Cardiac fibroblast (primary cell): ENCODE data around the gene XAF1.

Source experiments
- DNase-seq, 2 donors: peaks; one replicate each; pipeline versions ENCODE4 v3.0.0 to v3.0.0-alpha.2; 2010; ENCODE audit warnings: low read depth in 2 of 2
- H3K4me3 ChIP-seq, 2 donors: replicated peaks in 1 of 2; 1 replicate in 1 of 2; 2 replicates in 1 of 2; pipeline ENCODE4 v1.5.1; 2011; ENCODE audit warnings: low read depth in 2 of 2, low read length in 2 of 2, mild to moderate bottlenecking in 2 of 2, moderate library complexity in 1 of 2
- TF ChIP-seq, protein P1 (sequence below): IDR thresholded peaks from one replicate; pipeline ENCODE4 v1.5.1; 2011; ENCODE audit warnings: low read depth, mild to moderate bottlenecking, low read length, inconsistent platforms

Gene XAF1

DNA sequence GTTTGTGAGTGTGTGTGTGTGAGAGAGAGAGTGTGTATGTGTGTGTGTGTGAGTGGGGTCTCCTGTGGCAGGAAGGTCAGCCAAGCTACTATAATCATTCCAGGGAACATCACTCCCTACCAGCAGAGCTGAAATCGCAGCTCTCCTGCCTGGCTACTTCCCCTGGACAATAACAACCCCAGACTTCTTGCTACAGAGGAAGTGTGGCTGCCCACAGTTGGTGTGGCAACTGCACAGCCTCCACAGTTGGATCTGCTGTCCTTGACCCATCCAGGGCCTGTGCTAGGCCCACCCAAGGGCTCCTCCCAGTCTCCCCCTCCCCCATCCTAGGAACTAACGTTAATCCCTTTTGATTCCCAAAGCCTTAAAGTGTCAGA is 44.2 kb upstream of the XAF1 start:
- DNase-seq = no peak
- H3K4me3 ChIP-seq = no peak overlapping the region
- TF ChIP-seq, protein P1, sequence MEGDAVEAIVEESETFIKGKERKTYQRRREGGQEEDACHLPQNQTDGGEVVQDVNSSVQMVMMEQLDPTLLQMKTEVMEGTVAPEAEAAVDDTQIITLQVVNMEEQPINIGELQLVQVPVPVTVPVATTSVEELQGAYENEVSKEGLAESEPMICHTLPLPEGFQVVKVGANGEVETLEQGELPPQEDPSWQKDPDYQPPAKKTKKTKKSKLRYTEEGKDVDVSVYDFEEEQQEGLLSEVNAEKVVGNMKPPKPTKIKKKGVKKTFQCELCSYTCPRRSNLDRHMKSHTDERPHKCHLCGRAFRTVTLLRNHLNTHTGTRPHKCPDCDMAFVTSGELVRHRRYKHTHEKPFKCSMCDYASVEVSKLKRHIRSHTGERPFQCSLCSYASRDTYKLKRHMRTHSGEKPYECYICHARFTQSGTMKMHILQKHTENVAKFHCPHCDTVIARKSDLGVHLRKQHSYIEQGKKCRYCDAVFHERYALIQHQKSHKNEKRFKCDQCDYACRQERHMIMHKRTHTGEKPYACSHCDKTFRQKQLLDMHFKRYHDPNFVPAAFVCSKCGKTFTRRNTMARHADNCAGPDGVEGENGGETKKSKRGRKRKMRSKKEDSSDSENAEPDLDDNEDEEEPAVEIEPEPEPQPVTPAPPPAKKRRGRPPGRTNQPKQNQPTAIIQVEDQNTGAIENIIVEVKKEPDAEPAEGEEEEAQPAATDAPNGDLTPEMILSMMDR = no peak

DNA sequence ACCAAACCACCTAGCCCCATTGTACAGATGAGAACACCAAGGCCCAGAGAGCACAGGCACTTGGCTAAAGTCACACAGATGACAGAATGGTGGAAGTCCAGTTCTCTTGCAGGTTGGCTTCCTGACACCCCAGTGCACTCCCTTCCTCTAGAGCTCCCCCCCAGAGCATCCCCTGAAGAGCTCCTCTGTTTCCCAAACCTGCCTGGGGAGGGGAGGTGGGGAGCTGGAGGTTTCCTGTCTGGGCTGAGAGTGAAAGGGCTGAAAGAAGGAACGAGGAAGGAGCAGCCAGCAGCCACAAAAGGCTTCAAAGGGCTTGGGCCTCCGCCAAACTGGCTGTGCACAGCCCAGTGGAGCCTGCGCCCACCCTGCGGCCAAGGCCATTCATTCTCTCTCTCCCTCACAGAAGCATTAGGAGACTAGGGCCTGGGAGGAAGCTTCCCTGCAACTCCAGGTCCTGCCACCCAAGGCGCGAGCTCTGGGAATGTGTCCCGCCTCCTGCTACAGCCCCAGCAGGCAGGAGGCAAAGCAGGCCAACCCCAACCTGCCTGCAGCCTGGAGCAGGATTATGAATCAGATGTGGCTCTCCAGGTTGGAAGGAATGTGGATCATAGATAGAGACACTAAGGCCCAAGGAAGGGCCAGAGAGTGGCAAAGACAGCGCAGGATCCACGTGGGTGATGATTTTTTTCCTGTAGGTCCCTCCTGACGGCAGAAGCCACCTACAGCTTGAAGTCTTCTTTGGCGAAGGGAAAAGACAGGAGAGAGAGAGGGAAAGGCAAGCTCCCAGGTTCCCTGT is 43.6 kb upstream of the XAF1 start:
- DNase-seq = peak; percentile 6 to 21
- H3K4me3 ChIP-seq = no peak overlapping the region
- TF ChIP-seq, protein P1 = no peak

DNA sequence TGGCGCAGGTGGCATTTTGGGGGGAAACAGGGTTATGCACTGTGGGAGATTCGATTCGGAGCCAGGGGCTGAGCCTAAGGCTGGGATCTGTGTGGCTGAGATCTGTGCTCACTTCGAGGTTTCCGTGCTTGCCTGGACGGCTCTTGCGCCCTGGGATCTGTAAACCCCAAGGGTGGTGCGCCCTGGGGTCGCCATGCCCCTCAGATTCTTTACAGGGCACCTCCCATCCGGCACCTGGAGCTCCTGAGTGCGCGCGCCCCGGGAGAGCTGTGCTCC is 43.1 kb upstream of the XAF1 start:
- DNase-seq = no peak
- TF ChIP-seq, protein P1 = no peak
- peak overlapping the region in 1 of 2 donors; percentile 18 for H3K4me3 ChIP-seq

DNA sequence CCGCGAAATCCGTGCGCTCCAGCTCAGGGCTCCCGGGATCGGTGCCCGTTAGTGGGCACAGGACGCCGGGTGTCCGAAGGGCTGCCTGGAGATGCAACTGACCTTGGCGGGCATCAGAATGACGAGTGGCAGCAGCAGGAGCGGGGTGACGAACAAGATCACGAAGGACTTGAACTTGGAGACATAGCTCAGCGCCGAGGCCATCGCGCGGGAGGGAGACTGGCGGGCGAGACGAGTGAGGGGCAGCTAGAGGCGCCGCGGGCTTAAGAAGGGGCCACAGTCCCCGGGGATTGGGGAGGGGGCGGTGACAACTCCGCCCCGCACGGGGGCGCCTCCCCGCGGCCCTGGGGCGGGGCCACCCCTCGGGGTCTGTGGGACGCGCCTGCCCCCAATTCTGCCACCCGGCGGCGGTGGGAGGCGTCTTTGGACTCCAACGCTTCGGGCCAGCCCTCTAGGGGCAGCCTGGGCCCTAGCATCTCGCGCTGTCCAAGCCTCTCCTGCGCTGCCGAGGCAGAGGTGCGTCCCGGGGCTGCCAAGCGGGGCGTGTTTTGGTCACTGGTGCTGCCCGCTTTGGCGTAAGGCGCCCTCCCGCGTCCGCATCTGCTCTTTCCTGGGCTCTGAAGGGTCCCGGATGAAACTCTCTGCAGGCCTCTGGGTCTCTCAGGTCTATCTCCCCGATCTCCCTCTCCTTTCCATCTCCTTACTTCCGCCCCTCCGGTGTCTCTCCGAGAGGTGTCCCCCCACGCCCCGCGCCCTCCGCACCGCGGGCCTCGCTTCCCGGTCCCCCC is 42.5 kb upstream of the XAF1 start, which contains the start of gene SLC13A5:
TSS of gene SLC13A5 (minus strand) at position 240 of the 788 bp plus-strand sequence. CDS start at position 204, 36 bp downstream.
- peak; percentile 16 to 29 for DNase-seq
- peak within 1 kb of the TSS; percentile 15 to 18 for H3K4me3 ChIP-seq
- TF ChIP-seq, protein P1 = peak; percentile 52

DNA sequence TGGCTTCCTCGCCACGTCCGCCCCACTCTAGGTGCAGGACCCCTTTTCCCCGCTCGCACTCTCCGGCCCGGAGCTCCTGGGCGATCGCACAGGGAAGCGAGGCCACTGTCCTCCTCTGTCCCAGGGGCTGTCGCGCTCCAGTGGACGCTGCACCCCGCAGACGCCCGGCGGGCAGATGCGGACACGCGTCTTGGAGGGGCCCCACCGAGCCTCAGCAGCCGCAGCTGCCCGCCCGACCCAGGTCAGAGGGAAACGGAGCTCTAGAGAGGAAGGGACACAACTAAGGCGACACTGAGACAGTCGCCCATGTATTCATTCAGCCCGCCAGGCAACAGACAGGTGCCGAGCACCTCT is 42.0 kb upstream of the XAF1 start:
- TF ChIP-seq, protein P1 = no peak
- H3K4me3 ChIP-seq = peak overlapping the region in 1 of 2 donors; percentile 18

DNA sequence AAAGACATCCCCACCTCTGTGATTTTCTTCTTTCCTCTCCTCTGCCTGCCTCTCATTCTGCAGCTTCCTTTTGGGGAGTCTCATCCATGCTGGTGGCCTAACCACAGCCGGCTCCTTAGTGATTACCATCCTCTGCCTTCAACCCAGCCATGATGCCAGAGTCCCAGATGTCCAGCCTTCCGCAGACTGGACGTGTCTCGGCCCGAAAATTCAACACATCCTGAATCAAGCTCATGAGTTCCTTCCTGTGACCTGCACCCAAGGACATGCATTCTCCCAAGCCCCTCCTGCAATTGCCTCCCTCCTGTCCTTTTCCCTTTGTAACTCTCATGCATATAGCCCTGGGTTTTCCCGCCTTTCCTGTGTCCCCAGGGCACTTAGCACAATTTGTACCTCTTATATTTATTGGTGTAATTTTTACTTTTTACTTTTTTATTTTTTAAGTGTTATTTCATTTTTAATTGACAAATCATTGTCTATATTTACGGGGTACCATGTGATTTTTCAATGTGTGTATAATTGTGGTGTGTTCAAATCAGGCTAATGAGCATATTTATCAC is 41.5 kb upstream of the XAF1 start:
- H3K4me3 ChIP-seq = no peak overlapping the region
- DNase-seq = no peak
- TF ChIP-seq, protein P1 = no peak

More for the DNA sequence above, 42.0 kb upstream of the XAF1 start:
- no peak for DNase-seq
